GM18873 (cell line): ENCODE results near the gene XYLT1.
"Not testable (repeated sequence)": the region's sequence is repeated elsewhere in the genome, so short reads cannot be mapped to it uniquely, and the experiment has no call there.

Source experiments
- ATAC-seq: cut with Tn5 transposase; IDR thresholded peaks from one replicate; pipeline ENCODE4 v1.9.1; 2021; ENCODE audit warnings: mild to moderate bottlenecking, moderate library complexity, moderate number of reproducible peaks; ENCODE audit not compliant: unreplicated experiment, low FRiP score

Gene XYLT1, protein sequence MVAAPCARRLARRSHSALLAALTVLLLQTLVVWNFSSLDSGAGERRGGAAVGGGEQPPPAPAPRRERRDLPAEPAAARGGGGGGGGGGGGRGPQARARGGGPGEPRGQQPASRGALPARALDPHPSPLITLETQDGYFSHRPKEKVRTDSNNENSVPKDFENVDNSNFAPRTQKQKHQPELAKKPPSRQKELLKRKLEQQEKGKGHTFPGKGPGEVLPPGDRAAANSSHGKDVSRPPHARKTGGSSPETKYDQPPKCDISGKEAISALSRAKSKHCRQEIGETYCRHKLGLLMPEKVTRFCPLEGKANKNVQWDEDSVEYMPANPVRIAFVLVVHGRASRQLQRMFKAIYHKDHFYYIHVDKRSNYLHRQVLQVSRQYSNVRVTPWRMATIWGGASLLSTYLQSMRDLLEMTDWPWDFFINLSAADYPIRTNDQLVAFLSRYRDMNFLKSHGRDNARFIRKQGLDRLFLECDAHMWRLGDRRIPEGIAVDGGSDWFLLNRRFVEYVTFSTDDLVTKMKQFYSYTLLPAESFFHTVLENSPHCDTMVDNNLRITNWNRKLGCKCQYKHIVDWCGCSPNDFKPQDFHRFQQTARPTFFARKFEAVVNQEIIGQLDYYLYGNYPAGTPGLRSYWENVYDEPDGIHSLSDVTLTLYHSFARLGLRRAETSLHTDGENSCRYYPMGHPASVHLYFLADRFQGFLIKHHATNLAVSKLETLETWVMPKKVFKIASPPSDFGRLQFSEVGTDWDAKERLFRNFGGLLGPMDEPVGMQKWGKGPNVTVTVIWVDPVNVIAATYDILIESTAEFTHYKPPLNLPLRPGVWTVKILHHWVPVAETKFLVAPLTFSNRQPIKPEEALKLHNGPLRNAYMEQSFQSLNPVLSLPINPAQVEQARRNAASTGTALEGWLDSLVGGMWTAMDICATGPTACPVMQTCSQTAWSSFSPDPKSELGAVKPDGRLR

DNA sequence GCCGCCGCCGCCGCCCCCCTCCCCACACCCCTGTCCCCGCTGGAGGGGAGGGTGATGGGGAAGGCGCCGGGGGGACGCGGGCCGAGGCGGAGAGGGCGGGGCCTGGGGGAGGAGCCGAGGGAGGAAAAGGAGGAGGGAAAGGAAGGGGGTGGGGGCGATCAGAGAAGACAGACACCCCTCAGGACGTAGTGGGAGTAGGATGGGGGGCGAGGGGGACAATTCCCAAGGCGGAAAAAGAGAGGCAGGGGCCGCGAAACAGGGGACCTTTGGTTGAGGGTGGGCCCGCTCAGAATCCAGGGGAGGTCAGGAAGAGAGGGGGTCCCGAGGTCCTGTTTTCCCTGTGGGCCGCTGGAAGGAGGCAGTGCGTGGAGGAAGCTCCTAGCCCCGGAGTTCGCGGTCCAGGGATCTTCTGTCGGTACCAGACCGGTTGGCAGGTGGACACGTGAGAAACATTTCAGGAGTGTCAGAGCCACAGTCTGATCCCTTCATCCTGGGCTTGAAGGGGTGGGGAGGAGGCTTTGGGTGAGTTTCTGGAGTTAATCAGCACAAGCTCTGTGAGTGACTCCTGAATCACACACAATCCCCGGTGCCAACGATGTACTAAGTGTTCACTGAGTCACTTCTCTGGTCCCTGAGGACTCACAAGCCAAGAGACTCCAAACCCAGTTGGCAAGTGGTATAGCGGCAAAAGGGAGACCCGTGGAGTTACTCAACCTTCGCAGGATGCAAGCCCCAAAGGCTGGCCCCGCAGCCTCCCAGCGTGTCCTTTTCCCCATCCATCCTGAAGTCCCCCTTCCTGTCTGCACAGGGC is at the start of gene XYLT1:
Gene XYLT1 (minus strand): TSS at position 53 of the 811 bp plus-strand sequence. CDS start 164 bp downstream, outside the sequence.
- ATAC-seq: no peak

DNA sequence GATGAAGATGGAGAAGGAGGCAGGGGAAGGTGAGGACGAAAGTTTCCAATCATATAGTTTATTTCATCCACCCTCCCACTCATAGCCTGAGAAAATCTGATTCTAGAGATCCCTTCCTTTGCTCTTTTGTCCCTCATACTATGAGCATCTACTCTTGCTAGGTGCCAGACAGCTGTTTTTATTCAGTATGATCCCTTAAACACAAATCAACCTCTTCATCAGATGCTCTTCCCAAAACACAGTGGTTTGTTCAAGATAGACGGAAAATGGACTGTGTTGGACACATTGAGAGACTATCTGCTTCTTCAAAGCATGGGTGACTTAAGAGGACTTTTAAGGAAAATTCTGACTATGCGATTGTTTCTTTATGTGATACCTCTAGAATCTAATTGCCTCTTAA is 49.4 kb upstream of the XYLT1 start:
- no peak for ATAC-seq

- ATAC-seq: no peak
Observed at GRCh38 chr16:17519101-17519955, 48.6 kb upstream of the XYLT1 start.

GRCh38 chr16:17518441-17518840 is 47.7 kb upstream of the XYLT1 start:
- ATAC-seq: no peak

DNA sequence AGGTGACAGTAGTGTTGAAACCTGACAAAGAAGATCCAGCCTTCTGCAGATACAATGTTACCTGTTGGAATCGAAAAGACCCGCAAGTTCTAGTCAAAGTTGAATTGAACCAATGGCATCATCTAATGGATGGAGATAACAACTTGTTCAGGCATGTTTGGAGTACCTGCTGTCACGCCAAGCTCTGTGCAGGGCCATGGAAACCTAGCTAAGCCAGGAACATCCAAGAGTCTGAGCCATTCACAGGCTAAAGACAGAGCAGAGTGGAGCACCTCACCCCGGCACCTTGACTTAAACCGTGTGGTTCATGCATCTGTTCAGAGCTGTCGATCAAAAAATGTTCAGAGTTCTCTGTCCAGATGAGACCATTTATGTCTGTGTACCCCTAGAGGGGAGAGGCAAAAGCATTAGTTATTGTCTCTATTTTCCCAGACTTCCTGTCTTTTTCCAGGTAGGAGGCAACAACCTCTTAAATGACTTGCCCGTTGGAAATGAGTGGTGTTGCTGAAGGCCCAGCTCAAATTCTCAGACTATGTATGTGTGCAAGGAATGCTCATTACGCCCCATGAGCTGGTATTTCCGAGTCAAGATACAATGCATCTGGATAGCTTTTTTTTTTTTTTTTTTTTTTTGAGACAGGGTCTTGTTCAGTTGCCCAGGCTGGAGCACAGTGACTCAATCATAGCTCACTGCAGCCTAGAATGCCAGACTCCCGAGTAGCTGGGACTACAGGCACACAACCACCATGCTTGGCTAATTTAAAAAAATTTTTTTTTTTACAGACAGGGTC is 44.9 kb upstream of the XYLT1 start:
- no peak for ATAC-seq

- ATAC-seq: no peak
Observed at GRCh38 chr16:17512636-17513220, 42.0 kb upstream of the XYLT1 start.

DNA sequence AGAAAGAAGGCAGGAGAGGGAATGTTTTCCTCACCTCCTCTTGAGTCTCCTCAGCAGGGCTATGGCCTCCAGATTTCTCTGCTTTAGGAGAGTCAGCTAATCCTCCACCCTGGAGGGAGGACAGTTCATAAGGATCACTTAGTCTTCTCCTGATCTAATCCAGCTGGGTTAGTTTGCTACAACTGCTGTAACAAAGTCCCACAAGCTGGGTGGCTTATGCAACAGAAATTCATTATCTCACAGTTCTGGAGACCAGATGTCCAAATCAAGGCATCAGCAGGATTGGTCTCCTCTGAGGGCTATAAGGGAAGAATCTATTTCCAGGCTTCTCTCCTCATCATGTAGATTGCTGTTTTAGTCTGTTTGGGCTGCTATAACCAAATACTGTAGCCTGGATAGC is 40.6 kb upstream of the XYLT1 start:
- ATAC-seq: no peak

DNA sequence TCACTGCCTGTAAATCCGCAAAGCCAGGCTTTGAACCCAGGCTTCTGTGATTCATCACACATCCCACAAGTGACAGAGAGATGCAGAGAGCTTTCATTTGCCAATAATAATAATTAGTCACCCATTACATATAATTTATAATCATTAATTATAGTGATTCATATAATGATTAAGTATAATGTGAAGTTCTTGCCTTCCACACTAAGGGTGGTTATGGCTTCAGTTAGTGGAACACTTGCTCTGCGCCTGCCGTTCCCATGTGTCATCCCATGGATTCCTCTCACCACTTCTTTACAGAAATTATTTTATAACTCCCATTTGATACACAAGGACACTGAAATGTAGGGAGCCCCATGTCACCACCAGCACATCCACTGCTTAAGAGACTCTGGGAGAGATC is 39.8 kb upstream of the XYLT1 start:
- ATAC-seq: no peak

- ATAC-seq: no peak
Observed at GRCh38 chr16:17509194-17509593, 38.4 kb upstream of the XYLT1 start.

DNA sequence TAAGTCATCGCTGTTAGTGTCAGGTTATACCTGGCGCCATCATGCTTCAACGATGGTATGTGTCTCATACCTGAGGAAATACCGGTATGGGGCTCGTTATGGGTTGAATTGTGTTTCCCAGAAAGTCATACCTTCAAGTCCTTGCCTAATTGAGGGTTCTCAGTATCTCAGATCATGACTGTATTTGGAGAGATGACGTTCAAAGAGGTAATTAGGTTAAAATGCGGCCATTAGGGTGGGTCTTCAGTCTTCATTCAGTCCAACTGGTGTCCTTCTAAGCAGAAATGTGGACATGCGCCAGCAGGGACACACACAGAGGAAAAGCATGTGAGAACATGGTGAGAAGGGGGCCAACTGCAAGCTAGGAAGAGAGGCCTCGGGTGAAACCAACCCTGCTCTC is 37.5 kb upstream of the XYLT1 start:
- no peak for ATAC-seq

DNA sequence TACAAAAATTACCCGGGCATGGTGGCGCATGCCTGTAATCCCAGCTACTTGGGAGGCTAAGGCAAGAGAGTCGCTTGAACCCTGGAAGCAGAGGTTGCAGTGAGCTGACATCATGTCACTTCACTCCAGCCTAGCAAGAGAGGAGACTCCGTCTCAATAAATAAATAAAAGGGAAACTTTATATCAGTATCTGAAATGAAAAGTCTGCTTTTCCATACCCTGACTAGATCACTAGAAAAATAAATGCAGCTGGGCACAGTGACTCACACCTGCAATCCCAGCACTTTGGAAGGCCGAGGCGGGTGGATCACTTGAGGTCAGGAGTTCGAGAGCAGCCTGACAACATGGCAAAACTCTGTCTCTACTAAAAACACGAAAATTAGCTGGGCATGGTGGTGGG is 36.8 kb upstream of the XYLT1 start:
- not testable (repeated sequence) for ATAC-seq

GRCh38 chr16:17505828-17506227 is 35.1 kb upstream of the XYLT1 start:
- ATAC-seq: not testable (repeated sequence)

DNA sequence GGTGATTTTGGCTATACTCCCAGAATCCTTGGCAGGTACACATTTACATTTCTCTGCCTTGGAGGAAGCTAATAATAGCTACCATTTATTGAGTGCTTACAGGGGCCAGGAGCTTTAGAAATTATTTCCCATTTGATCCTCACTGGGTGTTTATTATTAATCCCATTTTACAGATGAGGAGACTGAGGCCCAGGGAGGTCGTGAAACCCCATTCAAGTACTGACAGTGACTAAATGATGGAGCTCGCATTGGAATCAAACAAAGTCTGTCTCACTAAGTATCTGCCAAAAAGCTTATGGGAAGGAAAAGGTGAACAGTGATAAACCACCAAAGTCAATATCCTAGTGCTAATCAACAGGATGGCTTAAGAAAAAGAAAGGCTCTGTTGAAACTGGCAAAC is 33.3 kb upstream of the XYLT1 start:
- no peak for ATAC-seq

DNA sequence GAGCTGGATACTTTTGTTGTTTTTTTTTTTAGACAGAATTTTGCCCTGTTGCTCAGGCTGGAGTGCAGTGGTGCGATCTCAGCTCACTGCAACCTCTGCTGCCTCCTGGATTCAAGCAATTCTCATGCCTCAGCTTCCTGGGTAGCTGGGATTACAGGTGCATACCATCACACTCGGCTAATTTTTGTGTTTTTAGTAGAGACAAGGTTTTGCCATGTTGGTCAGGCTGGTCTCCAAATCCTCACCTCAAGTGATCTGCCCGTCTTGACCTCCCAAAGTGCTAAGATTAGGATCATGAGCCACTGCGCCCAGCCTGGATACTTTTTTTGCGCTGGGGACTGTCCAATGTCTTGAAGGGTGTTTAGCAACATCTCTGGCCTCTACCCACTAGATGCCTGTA is 32.6 kb upstream of the XYLT1 start:
- ATAC-seq: no peak

GRCh38 chr16:17501321-17501720 is 30.6 kb upstream of the XYLT1 start:
- no peak for ATAC-seq

- ATAC-seq: no peak
Observed at GRCh38 chr16:17499223-17499902, 28.6 kb upstream of the XYLT1 start.

- no peak for ATAC-seq
Observed at GRCh38 chr16:17497648-17498047, 26.9 kb upstream of the XYLT1 start.

DNA sequence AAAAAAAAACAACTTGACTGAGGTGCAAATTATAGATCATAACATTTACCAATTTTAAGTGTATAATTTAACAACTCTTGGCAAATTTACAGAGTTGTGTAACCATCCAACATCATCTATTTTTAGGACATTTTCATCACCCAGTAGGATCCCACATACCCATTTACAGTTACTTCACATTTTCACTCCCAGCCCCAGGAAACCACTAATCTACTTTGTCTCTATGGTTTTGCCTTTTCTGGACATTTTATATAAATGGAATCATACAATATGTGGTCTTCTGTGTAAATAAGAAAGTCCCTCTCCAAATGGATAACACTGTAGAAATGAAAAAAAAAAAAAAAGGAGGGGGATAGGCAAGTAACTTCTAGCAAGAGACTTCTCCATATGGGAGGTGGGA is 26.1 kb upstream of the XYLT1 start:
- no peak for ATAC-seq
